Skin of body (tissue), 2 donors: ENCODE measurements around the gene ORC5. TPM values are rescaled to one million over a fixed set of nuclear protein-coding genes. Genes with fewer than 3 reads are reported as not detected.
"Not testable (repeated sequence)": the region's sequence is repeated elsewhere in the genome, so short reads cannot be mapped to it uniquely, and the experiment has no call there.

Experiments
- DNase-seq: peaks from one replicate; lab custom pipeline; 2025; lab: John Stamatoyannopoulos, UW
- total RNA-seq: library from RNA; depleted of rRNA; stranded (reverse); fragments of >200 nt; gene quantifications from one replicate; pipeline ENCODE4 v1.2.3, GENCODE V29; 2014

ORC5 gene
- total RNA-seq, 1 donor from 2014 or later: 21.2 TPM

DNA sequence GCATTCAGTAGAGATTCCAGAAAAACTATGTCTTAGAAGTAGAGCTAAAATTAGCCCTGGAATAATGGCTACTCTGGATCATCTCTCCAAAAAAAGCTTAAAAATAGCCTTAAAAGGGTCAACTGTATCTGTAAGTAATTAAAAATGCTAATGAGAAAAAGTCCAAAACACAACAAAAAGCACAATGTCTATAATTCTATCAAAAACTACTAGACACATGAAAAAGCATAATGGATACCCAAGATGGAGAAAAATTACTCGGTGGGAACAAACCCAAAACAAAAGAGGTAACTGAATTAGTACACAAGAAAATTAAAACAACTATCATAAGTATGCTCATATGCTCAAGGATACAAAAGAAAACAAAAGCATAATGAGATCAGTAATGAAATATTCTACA is 15.4 kb downstream of the ORC5 start:
- DNase-seq: no peak

DNA sequence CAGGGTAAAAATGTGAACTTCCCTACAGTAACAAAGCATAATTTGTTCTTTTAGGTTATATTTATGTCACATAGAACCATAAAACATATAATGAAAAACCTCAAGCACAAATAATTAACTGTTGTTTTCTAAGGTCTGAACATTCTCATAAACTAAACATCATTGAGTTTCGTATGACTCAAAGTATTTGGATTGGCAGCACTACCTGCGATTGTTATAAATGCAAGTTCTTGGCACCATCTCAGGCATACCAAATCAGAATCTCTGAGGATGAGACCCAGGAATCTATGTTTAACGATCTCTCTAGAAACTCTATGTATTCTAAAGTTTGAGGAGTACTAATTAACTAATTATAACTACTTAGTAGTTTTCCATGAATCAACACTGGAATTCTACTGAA is 22.5 kb downstream of the ORC5 start:
- DNase-seq: no peak

- DNase-seq: no peak
These were observed 28.6 kb downstream of the ORC5 start for GRCh38 chr7:104179178-104179577.

GRCh38 chr7:104177565-104178083 is 30.2 kb downstream of the ORC5 start:
- not testable (repeated sequence) for DNase-seq

DNA sequence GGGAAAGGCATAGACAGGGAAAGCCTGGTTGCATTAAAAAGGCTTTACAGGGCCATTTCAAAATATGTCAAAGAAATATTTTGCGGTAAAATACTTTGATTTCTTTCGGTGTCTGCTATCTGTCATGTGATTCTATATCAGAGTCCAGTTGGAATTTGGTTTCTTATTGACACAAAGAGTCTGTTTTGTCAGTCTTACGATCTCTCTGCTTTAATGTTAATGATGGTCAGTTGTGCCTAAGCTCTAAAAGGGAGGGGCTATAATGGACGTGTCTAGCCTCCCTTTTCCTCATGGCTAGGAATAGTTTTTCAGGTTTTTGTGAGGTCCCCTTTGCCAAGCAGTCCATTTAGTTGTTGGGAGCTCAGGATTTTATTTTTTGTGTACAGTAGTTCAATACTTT is 31.5 kb downstream of the ORC5 start:
- no peak for DNase-seq

- DNase-seq: no peak
These were observed 32.3 kb downstream of the ORC5 start for GRCh38 chr7:104175361-104175984.

DNA sequence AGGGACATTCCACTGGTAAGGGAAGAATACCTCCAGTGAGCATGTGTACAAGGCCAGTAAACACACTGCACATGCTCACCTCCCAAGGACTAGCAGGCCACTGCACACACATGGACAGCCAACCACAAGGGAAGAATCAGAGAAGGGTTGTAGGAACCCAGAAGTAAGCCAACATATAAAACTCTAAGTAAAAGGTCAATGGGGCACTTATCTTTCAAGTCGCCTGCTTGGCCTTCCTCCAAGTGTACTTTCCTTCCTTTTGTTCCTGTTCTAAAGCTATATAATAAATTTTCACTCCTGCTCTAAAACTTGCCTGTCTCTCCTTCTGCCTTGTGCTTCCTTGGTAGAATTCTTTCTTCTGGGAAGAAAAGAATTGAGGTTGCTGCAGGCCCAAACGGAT is 33.0 kb downstream of the ORC5 start:
- DNase-seq: no peak

DNA sequence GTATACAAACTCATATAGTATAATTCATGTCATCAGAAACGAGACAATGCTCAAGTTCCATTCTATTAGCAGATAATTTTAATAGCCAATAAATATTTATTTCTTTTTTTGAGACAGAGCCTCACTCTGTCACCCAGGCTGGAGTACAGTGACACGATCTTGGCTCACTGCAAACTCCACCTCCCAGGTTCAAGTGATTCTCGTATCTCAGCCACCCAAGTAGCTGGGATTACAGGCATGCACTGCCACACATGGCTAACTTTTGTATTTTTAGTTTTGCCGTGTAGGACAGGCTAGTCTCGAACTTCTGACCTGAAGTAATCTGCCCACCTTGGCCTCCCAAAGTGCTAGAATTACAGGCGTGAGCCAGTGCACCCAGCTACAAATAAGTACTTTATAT is 45.7 kb downstream of the ORC5 start:
- no peak for DNase-seq

DNA sequence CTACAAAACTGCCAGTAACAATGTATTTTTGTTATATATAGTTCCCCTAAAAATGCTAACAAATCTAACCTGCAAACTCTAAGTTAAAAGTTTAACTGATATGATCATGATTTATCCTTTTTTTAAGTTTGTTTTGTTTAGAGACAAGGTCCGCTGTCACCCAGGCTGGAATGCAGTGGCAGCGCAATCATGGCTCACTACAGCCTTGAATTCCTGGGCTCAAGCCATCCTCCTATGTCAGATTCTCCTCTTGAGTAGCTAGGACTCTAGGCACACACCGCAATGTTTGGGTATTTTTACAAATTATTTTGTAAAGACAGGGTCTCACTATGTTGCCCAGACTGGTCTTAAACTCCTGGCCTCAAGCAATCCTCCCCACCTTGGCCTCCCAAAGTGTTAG is 46.6 kb downstream of the ORC5 start:
- no peak for DNase-seq

DNA sequence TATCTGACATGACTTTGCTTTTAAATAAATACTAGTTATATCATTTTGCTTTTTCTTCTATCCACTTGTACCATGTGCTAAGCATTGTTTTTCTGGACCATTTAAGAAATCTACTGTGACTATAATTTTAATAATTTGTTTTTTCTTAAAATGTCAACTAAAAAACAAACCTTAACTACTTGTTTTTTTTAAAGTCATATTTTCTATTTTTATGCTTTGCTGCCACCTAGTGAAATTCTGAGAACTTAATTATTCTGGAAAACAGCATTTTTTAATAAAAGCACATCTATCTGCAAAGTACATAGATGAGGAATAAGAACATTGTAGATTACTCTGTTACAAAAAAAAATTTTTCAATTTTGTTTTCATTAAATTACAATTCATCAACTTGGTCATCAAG is 47.4 kb downstream of the ORC5 start:
- no peak for DNase-seq

DNA sequence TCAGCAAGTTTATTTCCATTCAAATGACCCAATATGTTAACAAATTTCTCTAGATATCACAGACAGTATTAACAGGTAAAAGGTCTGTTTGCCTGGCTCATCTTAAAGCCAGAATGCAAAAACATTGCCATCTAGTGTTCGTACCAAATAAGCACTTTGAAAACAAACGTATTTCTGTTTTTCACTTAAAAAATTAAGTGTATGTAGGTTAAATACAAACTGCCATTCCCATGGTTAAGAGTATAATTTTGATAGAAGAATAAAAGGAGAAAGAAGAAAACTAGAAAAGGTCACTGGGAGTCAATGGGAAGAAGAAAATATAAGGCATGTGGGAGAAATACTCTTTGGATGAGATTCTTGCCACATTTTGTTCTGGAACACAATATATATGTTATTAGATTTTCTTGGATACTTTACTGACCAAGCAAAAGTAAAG is 51.0 kb downstream of the ORC5 start:
- no peak for DNase-seq

- no peak for DNase-seq
These were observed 54.5 kb downstream of the ORC5 start for GRCh38 chr7:104153287-104153686.

DNA sequence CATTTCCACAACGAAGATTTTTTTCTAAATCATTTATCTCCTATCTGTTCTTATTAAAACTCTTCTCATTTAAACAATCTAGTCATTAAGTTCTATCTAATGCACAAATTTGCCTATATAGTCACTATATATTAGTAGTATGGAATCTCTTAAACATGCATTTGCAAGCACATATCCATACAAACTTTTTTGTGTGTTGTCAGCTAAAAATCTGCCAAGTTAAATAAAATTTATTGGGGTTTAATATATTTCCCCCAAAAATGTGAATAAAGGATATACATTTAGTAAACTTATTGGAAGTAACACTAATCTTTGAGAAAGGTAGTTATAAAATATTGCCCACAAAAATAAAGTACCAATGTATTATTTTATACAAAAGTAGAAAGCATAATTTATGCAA is 55.3 kb downstream of the ORC5 start:
- DNase-seq: no peak

- no peak for DNase-seq
These were observed 57.3 kb downstream of the ORC5 start for GRCh38 chr7:104150470-104150869.

DNA sequence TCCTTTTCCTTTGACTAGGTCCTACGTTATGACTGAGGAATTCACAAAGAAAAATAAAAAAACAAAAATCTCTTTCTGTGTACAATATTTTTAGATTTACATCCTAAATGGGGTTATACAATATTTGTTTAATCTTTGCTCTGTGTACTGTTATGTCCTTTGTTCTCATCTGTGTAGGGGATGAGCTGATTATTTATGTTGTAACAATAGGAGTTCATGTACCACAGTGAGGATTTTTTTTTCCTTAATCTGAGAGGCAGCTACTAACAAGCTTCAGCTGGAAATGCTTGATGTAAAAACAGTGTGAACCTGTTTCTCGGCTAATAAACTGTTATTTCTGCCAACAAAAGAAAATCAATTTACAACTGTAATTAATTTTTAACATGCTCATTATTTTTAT is 58.0 kb downstream of the ORC5 start:
- no peak for DNase-seq

GRCh38 chr7:104142147-104142546 is 65.7 kb downstream of the ORC5 start:
- no peak for DNase-seq

- no peak for DNase-seq
These were observed 69.8 kb downstream of the ORC5 start for GRCh38 chr7:104137971-104138370.

- DNase-seq: no peak
These were observed 70.3 kb downstream of the ORC5 start for GRCh38 chr7:104137511-104137910.

DNA sequence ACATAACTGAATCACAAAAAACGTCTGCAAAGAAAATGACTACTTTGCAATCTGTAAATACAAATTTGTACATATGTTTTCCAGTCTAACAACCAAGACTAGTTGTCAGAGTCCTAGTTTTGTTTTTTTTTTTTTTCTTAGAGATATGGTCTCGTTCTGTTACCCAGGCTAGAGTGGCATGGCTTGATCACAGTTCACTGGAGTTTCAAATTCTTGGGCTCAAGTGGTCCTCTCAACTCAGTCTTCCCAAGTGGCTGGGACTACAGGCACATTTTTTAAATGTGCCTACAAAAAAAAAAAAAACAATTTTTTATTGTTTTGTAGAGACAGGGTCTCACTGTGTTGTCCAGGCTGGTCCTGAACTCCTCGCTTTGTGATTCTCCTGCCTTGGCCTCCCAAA is 70.8 kb downstream of the ORC5 start:
- no peak for DNase-seq

GRCh38 chr7:104136561-104136960 is 71.3 kb downstream of the ORC5 start:
- DNase-seq: no peak

GRCh38 chr7:104135760-104136558 is 71.9 kb downstream of the ORC5 start:
- DNase-seq: no peak

DNA sequence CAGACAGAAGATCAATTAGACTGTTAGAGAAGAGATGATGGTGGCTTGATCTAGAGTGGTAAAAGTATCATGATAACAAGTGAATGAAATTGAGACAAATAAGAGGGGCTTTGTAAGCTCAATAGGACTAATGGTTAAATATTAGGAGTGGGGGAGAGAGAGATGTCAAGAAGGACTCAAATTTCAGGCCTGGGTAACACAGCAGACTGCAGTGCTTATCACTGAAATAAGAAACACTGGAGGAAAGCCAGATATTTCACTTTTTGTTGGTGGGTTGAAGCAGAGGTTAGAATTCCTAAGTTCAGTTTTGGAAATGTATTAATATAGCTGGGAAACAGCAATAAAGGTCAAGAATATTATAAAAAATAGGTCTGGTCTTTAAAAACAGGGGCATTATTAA is 74.6 kb downstream of the ORC5 start:
- DNase-seq: no peak

DNA sequence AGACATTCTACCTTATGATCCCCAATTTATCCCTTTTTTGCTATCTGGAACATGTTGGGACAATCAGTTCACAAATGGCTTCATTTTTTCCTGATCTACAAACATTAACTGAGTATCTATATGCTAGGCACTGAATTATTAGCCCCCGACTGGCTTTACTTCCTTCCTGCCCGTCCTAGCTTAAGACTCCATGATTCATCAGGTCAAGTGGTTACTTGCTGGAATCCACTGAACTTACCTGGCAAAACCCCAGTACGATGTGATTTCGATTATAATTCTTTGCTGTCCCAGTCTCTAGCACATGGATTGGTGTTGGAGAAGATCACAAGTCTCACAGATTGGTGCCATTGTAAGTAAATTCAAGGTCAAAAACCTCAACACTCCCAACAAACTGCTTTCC is 77.1 kb downstream of the ORC5 start:
- no peak for DNase-seq
